ENCODE measurements around the gene ESYT3.
A peak's percentile ranks its signal among the peaks of the same experiment; 100 is the strongest.

GRCh38 chr3:138426211-138426610, 8.2 kb upstream of the ESYT3 start:
- TF ChIP-seq CTCF (IDR thresholded peaks at IDR 0.05) (peak in 1 of 4 experiments; percentile 13), POLR2AphosphoS5 (IDR thresholded peaks at IDR 0.05) (no peak), POLR2A (IDR thresholded peaks at IDR 0.05) (no peak)
